GM18519 (cell line): Measurements from ENCODE around the gene ASPG.

ENCODE experiments used
- ATAC-seq: cut with Tn5 transposase; IDR thresholded peaks from one replicate; pipeline ENCODE4 v1.9.1; 2021; ENCODE audit warnings: mild to moderate bottlenecking, moderate library complexity; ENCODE audit not compliant: unreplicated experiment, low FRiP score

ASPG gene

GRCh38 chr14:104104076-104104901 is 18.8 kb downstream of the ASPG start:
- ATAC-seq, result no peak

GRCh38 chr14:104105071-104105821 is 19.7 kb downstream of the ASPG start:
- no peak for ATAC-seq

GRCh38 chr14:104105822-104106470 is 20.4 kb downstream of the ASPG start:
- ATAC-seq, result no peak

- no peak for ATAC-seq
These were observed 21.0 kb downstream of the ASPG start for GRCh38 chr14:104106471-104106991.

- ATAC-seq, result no peak
These were observed 21.6 kb downstream of the ASPG start for GRCh38 chr14:104107101-104107581.

- no peak for ATAC-seq
These were observed 22.4 kb downstream of the ASPG start for GRCh38 chr14:104107611-104108569.

- ATAC-seq, result no peak
These were observed 23.4 kb downstream of the ASPG start for GRCh38 chr14:104108570-104109541.

GRCh38 chr14:104109731-104110361 is 24.3 kb downstream of the ASPG start:
- ATAC-seq, result no peak

GRCh38 chr14:104110491-104111209 is 25.1 kb downstream of the ASPG start:
- no peak for ATAC-seq

- no peak for ATAC-seq
These were observed 26.0 kb downstream of the ASPG start for GRCh38 chr14:104111301-104112112.

- no peak for ATAC-seq
These were observed 26.6 kb downstream of the ASPG start for GRCh38 chr14:104112113-104112505.

- ATAC-seq, result no peak
These were observed 27.4 kb downstream of the ASPG start for GRCh38 chr14:104112609-104113571.

GRCh38 chr14:104113631-104114420 is 28.3 kb downstream of the ASPG start:
- ATAC-seq, result no peak

GRCh38 chr14:104114421-104115130 is 29.1 kb downstream of the ASPG start:
- no peak for ATAC-seq
